Myocyte (in vitro differentiated cells): ENCODE results near the gene PLOD2. TPM values are rescaled to one million over a fixed set of nuclear protein-coding genes. Genes with fewer than 3 reads are reported as not detected.

Experiments
- DNase-seq: peaks from one replicate; pipeline ENCODE4 v3.0.0-alpha.2; 2012; ENCODE audit warnings: low read depth
- total RNA-seq: library from RNA; depleted of rRNA; stranded (reverse); fragments of >200 nt; gene quantifications from 2 replicates; pipeline ENCODE4 v1.2.3, GENCODE V29; 2014

Gene PLOD2
- total RNA-seq, 1 donor from 2014 or later: 77.1 TPM

DNA sequence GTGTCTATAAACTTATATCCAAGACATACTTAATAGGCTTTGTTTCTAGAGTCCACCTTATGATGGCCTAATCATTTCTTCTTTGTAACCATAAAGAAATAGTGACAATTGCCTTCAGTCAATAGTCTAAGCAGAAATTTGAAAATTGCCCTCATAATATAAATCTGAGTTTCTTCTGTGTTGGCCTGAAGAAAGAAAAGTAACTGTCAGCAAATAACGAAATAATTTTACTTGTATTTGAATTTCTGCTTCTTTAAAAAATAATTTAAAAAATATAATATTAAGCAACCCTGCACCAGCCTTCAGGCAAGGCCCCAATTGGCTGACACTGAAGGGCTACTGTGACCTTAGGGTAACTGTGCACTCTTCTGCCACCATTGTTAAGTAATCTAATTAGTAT, 113.5 kb downstream of the PLOD2 start:
- DNase-seq: no peak

DNA sequence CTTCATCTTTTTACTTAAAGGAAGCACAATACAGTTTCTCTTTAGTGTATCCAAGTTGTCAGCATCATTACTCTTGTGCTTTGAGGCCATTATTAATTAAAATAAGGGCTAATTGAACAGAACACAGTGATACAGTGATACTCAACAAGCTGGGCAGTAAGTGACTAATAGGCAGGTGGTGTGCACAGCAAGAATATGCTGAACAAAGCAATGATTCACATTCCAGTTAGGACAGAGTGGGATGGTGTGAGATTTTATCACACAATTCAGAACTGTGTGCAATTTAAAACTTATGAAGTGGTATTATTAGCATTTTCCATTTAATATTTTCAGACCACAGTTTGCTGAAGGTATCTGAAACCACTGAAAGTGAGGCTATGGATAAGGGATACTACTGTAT, 116.9 kb downstream of the PLOD2 start:
- DNase-seq: peak; percentile 19

DNA sequence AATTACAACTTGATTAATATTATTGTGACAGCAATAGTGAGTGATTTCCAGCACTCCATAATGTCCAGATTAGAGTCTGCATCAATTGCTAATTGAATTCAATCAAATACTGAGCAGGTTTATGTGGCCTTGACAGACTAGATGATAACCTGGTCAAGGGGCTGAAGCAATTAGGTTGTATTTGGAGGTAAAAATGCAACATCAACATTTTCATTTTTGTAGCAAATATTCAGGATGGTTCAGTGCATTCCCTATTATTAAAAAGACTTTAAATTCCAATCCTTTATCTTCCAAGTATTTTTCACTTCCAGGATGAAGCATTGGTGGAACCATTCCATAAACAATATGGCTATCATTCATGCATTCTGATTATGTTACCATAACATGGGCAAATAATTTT, 120.4 kb downstream of the PLOD2 start:
- DNase-seq: no peak

DNA sequence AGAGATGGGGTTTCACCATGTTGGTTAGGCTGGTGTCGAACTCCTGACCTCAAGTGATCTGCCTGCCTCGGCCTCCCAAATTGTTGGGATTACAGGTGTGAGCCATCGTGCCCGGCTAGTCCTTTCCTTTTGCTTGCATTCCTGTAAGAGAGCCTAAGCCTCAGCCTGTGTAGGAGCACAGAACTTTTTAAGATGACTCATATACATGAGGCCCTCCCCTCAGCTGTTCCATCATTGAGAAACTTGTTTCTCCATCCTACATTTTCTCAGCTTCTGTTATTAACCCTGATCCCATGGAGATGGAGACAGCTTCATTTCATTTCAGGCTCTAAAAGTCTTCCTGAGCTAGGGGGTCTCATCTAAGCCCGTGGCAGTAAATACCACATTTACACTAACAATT, 123.3 kb downstream of the PLOD2 start:
- DNase-seq: peak; percentile 14

DNA sequence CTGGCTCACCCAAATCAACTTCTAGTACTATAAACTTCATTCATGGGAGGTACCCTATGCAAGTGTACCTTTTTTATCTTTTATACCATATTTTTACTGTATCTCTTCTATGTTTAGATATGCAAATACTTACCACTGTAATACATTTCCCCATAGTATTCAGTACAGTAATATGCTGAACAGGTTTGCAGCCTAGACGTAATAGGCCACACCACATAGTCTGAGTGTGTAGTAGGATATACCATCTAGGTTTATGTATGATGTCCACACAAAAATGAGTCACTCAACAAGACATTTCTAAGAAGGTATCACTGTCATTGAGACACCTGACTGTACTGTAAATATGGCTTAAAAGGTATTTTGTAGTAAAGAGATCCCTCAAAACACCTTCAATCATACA, 124.7 kb downstream of the PLOD2 start:
- no peak for DNase-seq

GRCh38 chr3:146035366-146035765, 125.6 kb downstream of the PLOD2 start:
- no peak for DNase-seq

- no peak for DNase-seq
These were observed 127.0 kb downstream of the PLOD2 start for GRCh38 chr3:146033950-146034349.

DNA sequence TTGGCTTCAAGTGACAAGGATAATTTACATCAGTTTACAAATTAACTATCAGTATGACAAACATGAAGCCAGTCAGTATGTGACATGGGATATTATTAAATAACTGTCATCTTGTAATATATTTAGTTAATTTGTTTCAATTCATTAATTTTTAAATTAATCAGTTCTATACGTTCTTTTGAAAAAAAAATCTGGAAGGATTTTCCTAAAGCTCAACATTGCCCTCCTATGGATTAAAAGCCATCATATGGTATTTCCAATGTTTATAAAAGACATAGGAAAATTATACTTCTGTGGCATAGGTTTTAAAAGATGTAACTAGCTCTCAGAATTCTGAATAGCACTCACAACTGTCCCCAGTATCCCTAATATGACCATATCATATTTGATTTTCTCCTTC, 134.4 kb downstream of the PLOD2 start:
- no peak for DNase-seq

GRCh38 chr3:146024260-146024659, 136.7 kb downstream of the PLOD2 start:
- no peak for DNase-seq

- DNase-seq: peak; percentile 14
These were observed 140.0 kb downstream of the PLOD2 start for GRCh38 chr3:146020969-146021368.

- DNase-seq: peak; percentile 6
These were observed 141.5 kb downstream of the PLOD2 start for GRCh38 chr3:146019508-146019907.

Other genes starting within 250 kb of the PLOD2 start
- 6.6 and 8.5 TPM in 2 replicates for gene PLSCR4, start 89.9 kb upstream of the PLOD2 start, total RNA-seq